CD14-positive monocyte (primary cell): Measurements from ENCODE around the gene WIPI1. TPM values are rescaled to one million over a fixed set of nuclear protein-coding genes. Genes with fewer than 3 reads are reported as not detected.

Source experiments
- DNase-seq, 3 donors: peaks; one replicate each; pipeline ENCODE4 v3.0.0-alpha.2; 2011 to 2022
- H2AFZ ChIP-seq: 2 replicates; pipeline ENCODE4 v1.6.0; 2012; ENCODE audit warnings: mild to moderate bottlenecking, low read depth, low read length, inconsistent platforms; ENCODE audit not compliant: insufficient read depth, poor library complexity, severe bottlenecking
- H3K27ac ChIP-seq, 2 donors: 1 replicate in 1 of 2; 2 replicates in 1 of 2; pipeline ENCODE4 v1.5.1; 2012 to 2013; ENCODE audit warnings: low read length in 2 of 2, control low read depth in 1 of 2, inconsistent platforms in 1 of 2, low read depth in 1 of 2, mild to moderate bottlenecking in 1 of 2
- H3K27me3 ChIP-seq, 2 donors: one replicate each; pipeline versions ENCODE4 v1.6.0 to v1.6.1; 2011 to 2013; ENCODE audit warnings: low read length in 2 of 2; ENCODE audit not compliant: control insufficient read depth in 2 of 2, insufficient read depth in 2 of 2
- H3K36me3 ChIP-seq, 2 donors: replicated peaks in 1 of 2; 1 replicate in 1 of 2; 2 replicates in 1 of 2; pipeline versions ENCODE4 v1.5.1 to v1.6.1; 2012 to 2013; ENCODE audit warnings: low read length in 2 of 2, control low read depth in 1 of 2, inconsistent platforms in 1 of 2, mild to moderate bottlenecking in 1 of 2; ENCODE audit not compliant: insufficient read depth in 2 of 2, control insufficient read depth in 1 of 2
- H3K4me1 ChIP-seq, 2 donors: 1 replicate in 1 of 2; 2 replicates in 1 of 2; pipeline versions ENCODE4 v1.5.1 to v1.6.1; 2012 to 2013; ENCODE audit warnings: low read length in 2 of 2, control low read depth in 1 of 2, inconsistent platforms in 1 of 2, mild to moderate bottlenecking in 1 of 2, moderate library complexity in 1 of 2; ENCODE audit not compliant: insufficient read depth in 2 of 2, control insufficient read depth in 1 of 2
- H3K4me2 ChIP-seq: replicated peaks from 2 replicates; pipeline ENCODE3; 2012; ENCODE audit warnings: low read length, moderate library complexity, mild to moderate bottlenecking; ENCODE audit not compliant: poor library complexity, severe bottlenecking; ENCODE audit errors: extremely low read depth
- H3K4me3 ChIP-seq, 3 experiments: fragments of 200-600 bp in 1 of 3; sonication (generic) in 1 of 3; replicated peaks in 1 of 3; 1 replicate in 2 of 3; 2 replicates in 1 of 3; pipeline ENCODE4 v1.5.1; 2011 to 2013; ENCODE audit warnings: low read length in 3 of 3, mild to moderate bottlenecking in 3 of 3, control low read depth in 2 of 3, low read depth in 2 of 3, inconsistent platforms in 1 of 3, moderate library complexity in 1 of 3
- H3K79me2 ChIP-seq: 2 replicates; pipeline ENCODE4 v1.6.0; 2012; ENCODE audit warnings: mild to moderate bottlenecking, control low read depth, inconsistent platforms, low read length, moderate library complexity; ENCODE audit not compliant: insufficient read depth
- H3K9ac ChIP-seq: 2 replicates; pipeline ENCODE4 v1.6.0; 2017; ENCODE audit warnings: low read length, mild to moderate bottlenecking; ENCODE audit not compliant: insufficient read depth, poor library complexity, severe bottlenecking
- H3K9me3 ChIP-seq, 2 donors: replicated peaks in 1 of 2; 1 replicate in 1 of 2; 2 replicates in 1 of 2; pipeline versions ENCODE4 v1.5.1 to v1.6.1; 2012 to 2013; ENCODE audit warnings: low read length in 2 of 2, control low read depth in 1 of 2; ENCODE audit not compliant: control insufficient read depth in 1 of 2, insufficient read depth in 1 of 2
- H4K20me1 ChIP-seq: 2 replicates; pipeline ENCODE4 v1.6.0; 2012; ENCODE audit warnings: mild to moderate bottlenecking, low read length, control low read depth, moderate library complexity; ENCODE audit not compliant: insufficient read depth
- H3K27ac Mint-ChIP-seq, 7 donors: one replicate each; pipeline ENCODE4 v1.8.0; 2020; ENCODE audit warnings: mild to moderate bottlenecking in 7 of 7, mixed read lengths in 7 of 7, moderate library complexity in 6 of 7, inconsistent platforms in 2 of 7
- H3K27me3 Mint-ChIP-seq, 3 donors: one replicate each; pipeline ENCODE4 v1.8.0; 2021 to 2022; ENCODE audit warnings: low read depth in 3 of 3, mild to moderate bottlenecking in 3 of 3, mixed read lengths in 3 of 3, moderate library complexity in 3 of 3, inconsistent platforms in 1 of 3
- H3K36me3 Mint-ChIP-seq, 2 donors: one replicate each; pipeline ENCODE4 v1.8.0; 2020; ENCODE audit warnings: mixed read lengths in 2 of 2, inconsistent platforms in 1 of 2, mild to moderate bottlenecking in 1 of 2
- H3K4me1 Mint-ChIP-seq: one replicate; pipeline ENCODE4 v1.8.0; 2020; ENCODE audit warnings: mild to moderate bottlenecking, mixed read lengths
- H3K4me3 Mint-ChIP-seq, 2 donors: one replicate each; pipeline ENCODE4 v1.8.0; 2020; ENCODE audit warnings: mild to moderate bottlenecking in 2 of 2, mixed read lengths in 2 of 2, moderate library complexity in 1 of 2
- H3K9me3 Mint-ChIP-seq, 7 donors: one replicate each; pipeline ENCODE4 v1.8.0; 2020 to 2022; ENCODE audit warnings: mixed read lengths in 7 of 7, mild to moderate bottlenecking in 6 of 7, moderate library complexity in 6 of 7, inconsistent platforms in 2 of 7
- WGBS: methylation state at CpG from one replicate; pipeline ENCODE4 v1.1.5; 2013; ENCODE audit warnings: missing lambda C conversion rate; ENCODE audit not compliant: insufficient coverage; 5-methylcytosine and 5-hydroxymethylcytosine counted together
- intact Hi-C, 2 donors: fragments of 100-400 bp; cut with micrococcal nuclease; formaldehyde crosslinking; loops; one replicate each; pipeline versions ENCODE4 v1.15.0 to v1.15.1; 2023
- polyA plus RNA-seq, 3 donors: library from polyadenylated mRNA; depleted of rRNA in 1 of 3; unstranded in 2 of 3; stranded (reverse) in 1 of 3; fragments of 300-500 nt in 2 of 3; fragments of >200 nt in 1 of 3; fragmentation: Illumina TruSeq in 2 of 3; gene quantifications; 1 replicate in 2 of 3; 2 replicates in 1 of 3; pipeline ENCODE4 v1.2.3, GENCODE V29; 2012 to 2021
- TF ChIP-seq, protein P1 (sequence below): fragments of 200-600 bp; IDR thresholded peaks from one replicate; pipeline ENCODE4 v1.8.0; 2022; ENCODE audit warnings: antibody characterized with exemption, mild to moderate bottlenecking

The WIPI1 gene
- polyA plus RNA-seq, 3 donors, result 19.9 to 31.9 (median 22.1) TPM

DNA sequence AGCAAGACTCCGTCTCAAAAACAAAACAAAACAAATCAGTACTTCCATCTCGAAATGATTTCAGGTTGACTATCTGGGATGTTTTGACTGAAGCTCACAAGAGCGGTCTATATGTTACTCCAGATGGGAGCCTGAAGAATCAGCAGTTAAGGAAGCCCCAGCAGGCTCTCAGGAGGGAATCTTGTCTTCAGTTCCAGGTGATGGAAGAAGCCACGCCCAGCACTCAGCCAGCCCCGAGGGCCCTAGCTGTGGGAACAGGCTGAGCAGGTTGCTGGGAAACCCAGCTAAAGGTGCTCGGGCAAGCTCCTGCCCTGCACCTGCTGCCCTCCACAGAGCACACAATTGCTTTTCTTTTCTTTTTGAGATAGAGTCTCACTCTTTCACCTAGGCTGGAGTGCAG is 32.4 kb downstream of the WIPI1 start:
- Mint-ChIP-seq H3K36me3 (peaks cover 74 to 92% of the 10 kb centered on the region in 2 donors), H3K27me3 (peaks cover 1 to 3% (median 2%) of the 10 kb centered on the region in 3 donors), H3K4me3 (no peak overlapping the region), H3K4me1 (no peaks in the 10 kb centered on the region), H3K9me3 (peaks cover 0 to 2% (median 0%) of the 10 kb centered on the region in 7 donors), H3K27ac (no peak overlapping the region)
- Histone ChIP-seq H3K9ac (no peak overlapping the region), H3K27ac (no peak overlapping the region), H3K9me3 (no peaks in the 10 kb centered on the region), H2AFZ (no peak overlapping the region), H4K20me1 (no peaks in the 10 kb centered on the region), H3K4me3 (no peak overlapping the region), H3K27me3 (no peaks in the 10 kb centered on the region), H3K79me2 (no peaks in the 10 kb centered on the region), H3K4me2 (no peak overlapping the region), H3K36me3 (peaks cover 63 to 93% of the 10 kb centered on the region in 2 donors), H3K4me1 (no peaks in the 10 kb centered on the region)
- intact Hi-C loops, result no loop called here
- 97% methylated on average over 5 of the region's 6 CpGs for WGBS
- TF ChIP-seq, protein P1, sequence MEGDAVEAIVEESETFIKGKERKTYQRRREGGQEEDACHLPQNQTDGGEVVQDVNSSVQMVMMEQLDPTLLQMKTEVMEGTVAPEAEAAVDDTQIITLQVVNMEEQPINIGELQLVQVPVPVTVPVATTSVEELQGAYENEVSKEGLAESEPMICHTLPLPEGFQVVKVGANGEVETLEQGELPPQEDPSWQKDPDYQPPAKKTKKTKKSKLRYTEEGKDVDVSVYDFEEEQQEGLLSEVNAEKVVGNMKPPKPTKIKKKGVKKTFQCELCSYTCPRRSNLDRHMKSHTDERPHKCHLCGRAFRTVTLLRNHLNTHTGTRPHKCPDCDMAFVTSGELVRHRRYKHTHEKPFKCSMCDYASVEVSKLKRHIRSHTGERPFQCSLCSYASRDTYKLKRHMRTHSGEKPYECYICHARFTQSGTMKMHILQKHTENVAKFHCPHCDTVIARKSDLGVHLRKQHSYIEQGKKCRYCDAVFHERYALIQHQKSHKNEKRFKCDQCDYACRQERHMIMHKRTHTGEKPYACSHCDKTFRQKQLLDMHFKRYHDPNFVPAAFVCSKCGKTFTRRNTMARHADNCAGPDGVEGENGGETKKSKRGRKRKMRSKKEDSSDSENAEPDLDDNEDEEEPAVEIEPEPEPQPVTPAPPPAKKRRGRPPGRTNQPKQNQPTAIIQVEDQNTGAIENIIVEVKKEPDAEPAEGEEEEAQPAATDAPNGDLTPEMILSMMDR, result no peak
- no peak for DNase-seq

DNA sequence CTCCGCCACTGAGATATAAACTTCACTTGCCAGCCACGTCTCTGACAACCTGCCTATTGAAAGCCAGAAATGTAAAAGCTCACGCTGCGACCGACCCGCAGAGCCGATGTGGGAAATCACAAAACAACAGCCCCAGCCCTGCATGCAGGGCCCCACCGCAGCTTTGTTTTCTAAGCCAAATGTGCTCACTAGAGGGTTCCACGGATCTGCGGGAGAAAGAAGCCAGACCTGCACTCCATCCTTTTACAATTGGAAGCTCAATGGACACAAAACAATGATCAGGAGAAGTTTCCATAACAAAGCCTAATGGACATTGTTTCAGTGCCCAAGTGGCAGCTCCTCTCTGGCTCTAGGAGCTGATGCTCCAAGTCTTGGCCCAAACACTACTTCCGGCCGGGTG is 33.1 kb downstream of the WIPI1 start:
- Mint-ChIP-seq H3K4me3 (no peak overlapping the region), H3K36me3 (peaks cover 74 to 91% of the 10 kb centered on the region in 2 donors), H3K27ac (no peak overlapping the region), H3K4me1 (no peaks in the 10 kb centered on the region), H3K27me3 (peaks cover 1 to 3% (median 2%) of the 10 kb centered on the region in 3 donors), H3K9me3 (no peaks in the 10 kb centered on the region)
- H3K27me3 ChIP-seq, result no peaks in the 10 kb centered on the region
- H3K79me2 ChIP-seq, result no peaks in the 10 kb centered on the region
- H3K4me2 ChIP-seq, result no peak overlapping the region
- no peak overlapping the region for H3K27ac ChIP-seq
- TF ChIP-seq, protein P1, result no peak
- H3K9ac ChIP-seq, result no peak overlapping the region
- 97% methylated on average over 10 of the region's 12 CpGs for WGBS
- H3K36me3 ChIP-seq, result peaks cover 61 to 92% of the 10 kb centered on the region in 2 donors
- DNase-seq, result no peak
- intact Hi-C loops, result no loop called here
- H3K4me1 ChIP-seq, result no peaks in the 10 kb centered on the region
- H3K4me3 ChIP-seq, result no peak overlapping the region
- no peaks in the 10 kb centered on the region for H4K20me1 ChIP-seq
- no peaks in the 10 kb centered on the region for H3K9me3 ChIP-seq
- H2AFZ ChIP-seq, result no peak overlapping the region
